ENCODE results near the gene LSM7. TPM values are rescaled to one million over a fixed set of nuclear protein-coding genes. Genes with fewer than 3 reads are reported as not detected.
A peak's percentile ranks its signal among the peaks of the same experiment; 100 is the strongest.

LSM7 gene
- total RNA-seq: 100 to 1,000 TPM in 3 of 4 donors, 10 to 100 TPM in 1; 76.4 to 113 (median 106) TPM

- TF ChIP-seq EP300 (IDR thresholded peaks at IDR 0.05): no peak
- TF ChIP-seq CTCF (IDR thresholded peaks at IDR 0.05): peak in 1 of 3 experiments; percentile 34
- TF ChIP-seq POLR2A (IDR thresholded peaks at IDR 0.05; ENCODE audit: low read depth): no peak
- peak; percentile 86 to 96 for TF ChIP-seq POLR2AphosphoS5 (IDR thresholded peaks at IDR 0.05)
- H3K27me3 ChIP-seq: no peaks in the 10 kb centered on the region
- peaks cover 55 to 74% (median 67%) of the 10 kb centered on the region in 4 donors for H3K4me1 ChIP-seq
- peaks cover under 1 to 27% (median 24%) of the 10 kb centered on the region in 4 donors for H3K36me3 ChIP-seq
- WGBS: 0% methylated on average over 22 of the region's 89 CpGs
- peak; percentile 97 for DNase-seq (ENCODE audit: extremely low spot score)
- peak within 1 kb of the TSS; percentile 76 to 85 (median 81) for H3K27ac ChIP-seq (replicated peaks in 1 of 4)
- no peaks in the 10 kb centered on the region for H3K9me3 ChIP-seq
- intact Hi-C loops (cut with DNase I): loop anchor here (5.0 kb wide), 2 partner anchors 51 to 176 kb away; partner anchors contain the start of gene AP3D1
- H3K4me3 ChIP-seq: peak within 1 kb of the TSS; percentile 87 to 100 (median 92)
These were observed at the start of gene LSM7, which contains the start of gene SPPL2B for GRCh38 chr19:2328401-2329148. Gene LSM7 (minus strand): TSS chr19:2328586. CDS start chr19:2328566, 20 bp downstream. Gene SPPL2B (plus strand): TSS chr19:2328684. CDS start chr19:2328710, 26 bp downstream.

DNA sequence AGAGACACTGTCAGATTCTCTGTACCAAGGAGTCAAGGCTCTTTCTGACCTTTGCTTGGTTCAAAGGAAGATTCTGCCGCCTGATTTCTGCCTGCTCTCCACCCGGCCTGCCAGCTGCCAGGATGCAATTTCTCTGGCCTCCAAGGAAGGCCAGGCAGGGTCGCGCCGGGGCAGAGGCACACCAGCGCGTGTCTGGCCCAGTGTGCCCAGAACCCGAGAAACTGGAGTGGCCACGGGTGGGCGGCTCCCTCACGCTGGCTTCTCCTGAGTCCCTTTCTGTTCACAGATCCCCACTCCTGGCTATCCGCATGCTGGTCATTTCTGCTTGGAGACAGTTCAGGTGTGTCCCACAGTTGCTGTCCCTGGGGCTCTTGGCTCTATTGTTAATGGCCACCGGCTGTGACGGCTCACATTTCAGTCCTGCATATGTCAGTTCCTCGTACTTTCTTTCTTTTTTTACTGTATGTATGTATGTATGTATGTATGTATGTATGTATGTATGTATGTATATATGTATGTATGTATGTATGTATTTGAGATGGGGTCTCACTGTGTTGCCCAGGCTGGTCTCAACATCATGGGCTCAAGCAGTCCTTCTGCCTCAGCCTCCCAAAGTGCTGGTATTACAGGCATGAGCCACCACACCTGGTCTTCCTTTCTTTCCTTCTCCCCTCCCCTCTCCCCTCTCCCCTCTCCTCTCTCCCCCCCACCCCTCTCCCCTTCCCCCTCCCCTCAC is 48.6 kb upstream of the LSM7 start:
- Histone ChIP-seq H3K9me3 (peaks cover 0 to 12% (median 9%) of the 10 kb centered on the region in 4 donors), H3K36me3 (no peaks in the 10 kb centered on the region), H3K4me3 (no peak overlapping the region), H3K4me1 (no peaks in the 10 kb centered on the region), H3K27me3 (peaks cover 0 to 40% (median 3%) of the 10 kb centered on the region in 4 donors), H3K27ac (replicated peaks in 1 of 4) (no peak overlapping the region)
- TF ChIP-seq POLR2A (IDR thresholded peaks at IDR 0.05; ENCODE audit: low read depth) (no peak), POLR2AphosphoS5 (IDR thresholded peaks at IDR 0.05) (no peak)
- intact Hi-C loops (cut with DNase I): no loop called here
- WGBS: 79% methylated on average over 15 of the region's 15 CpGs
- DNase-seq (ENCODE audit: extremely low spot score): no peak

GRCh38 chr19:2375353-2376121 is 47.2 kb upstream of the LSM7 start:
- H3K9me3 ChIP-seq: peaks cover 0 to 7% (median 5%) of the 10 kb centered on the region in 4 donors
- no peak overlapping the region for H3K27ac ChIP-seq (replicated peaks in 1 of 4)
- DNase-seq (ENCODE audit: extremely low spot score): no peak
- intact Hi-C loops (cut with DNase I): no loop called here
- TF ChIP-seq CTCF (IDR thresholded peaks at IDR 0.05) (no peak), POLR2A (IDR thresholded peaks at IDR 0.05; ENCODE audit: low read depth) (no peak), POLR2AphosphoS5 (IDR thresholded peaks at IDR 0.05) (no peak), EP300 (IDR thresholded peaks at IDR 0.05) (no peak)
- H3K36me3 ChIP-seq: no peaks in the 10 kb centered on the region
- H3K4me1 ChIP-seq: no peaks in the 10 kb centered on the region
- H3K27me3 ChIP-seq: peaks cover 0 to 35% (median under 1%) of the 10 kb centered on the region in 4 donors
- WGBS: 96% methylated on average over 7 of the region's 7 CpGs
- H3K4me3 ChIP-seq: no peak overlapping the region

GRCh38 chr19:2374808-2375207 is 46.4 kb upstream of the LSM7 start:
- intact Hi-C loops (cut with DNase I): no loop called here
- WGBS: 86% methylated on average over 13 of the region's 13 CpGs
- DNase-seq (ENCODE audit: extremely low spot score): no peak
- TF ChIP-seq EP300 (IDR thresholded peaks at IDR 0.05) (no peak), CTCF (IDR thresholded peaks at IDR 0.05) (no peak), POLR2A (IDR thresholded peaks at IDR 0.05; ENCODE audit: low read depth) (no peak), POLR2AphosphoS5 (IDR thresholded peaks at IDR 0.05) (no peak)
- Histone ChIP-seq H3K36me3 (no peaks in the 10 kb centered on the region), H3K27me3 (peaks cover 0 to 40% (median 0%) of the 10 kb centered on the region in 4 donors), H3K9me3 (peaks cover 0 to 3% (median under 1%) of the 10 kb centered on the region in 4 donors), H3K27ac (replicated peaks in 1 of 4) (no peak overlapping the region), H3K4me1 (no peaks in the 10 kb centered on the region), H3K4me3 (no peak overlapping the region)

All from esophagus muscularis mucosa (tissue), 4 donors.